AG10803 (cell line): ENCODE data around the gene P2RX3.

ENCODE experiments used
- DNase-seq: peaks from one replicate; pipeline ENCODE4 v3.0.0; 2010; ENCODE audit warnings: low read depth
- H3K4me3 ChIP-seq: 2 replicates; pipeline ENCODE4 v1.5.1; 2011; ENCODE audit warnings: mild to moderate bottlenecking, low read length, control low read depth
- CTCF ChIP-seq: conservative IDR thresholded peaks from 2 replicates; pipeline ENCODE4 v1.5.1; 2011; ENCODE audit warnings: mild to moderate bottlenecking, low read length, control low read depth, inconsistent platforms

Gene P2RX3

GRCh38 chr11:57310630-57311086, 27.5 kb upstream of the P2RX3 start:
- DNase-seq: peak; percentile 51
- TF ChIP-seq CTCF: no peak
- H3K4me3 ChIP-seq: peak overlapping the region; percentile 62

GRCh38 chr11:57311109-57311936, 26.8 kb upstream of the P2RX3 start:
- no peak for TF ChIP-seq CTCF
- peak; percentile 98 for DNase-seq
- peak overlapping the region; percentile 62 for H3K4me3 ChIP-seq

GRCh38 chr11:57312511-57313021, 25.6 kb upstream of the P2RX3 start:
- DNase-seq: no peak
- TF ChIP-seq CTCF: no peak
- H3K4me3 ChIP-seq: no peak overlapping the region

GRCh38 chr11:57313071-57313787, 24.9 kb upstream of the P2RX3 start:
- no peak for TF ChIP-seq CTCF
- no peak overlapping the region for H3K4me3 ChIP-seq
- DNase-seq: no peak

- no peak for DNase-seq
- no peak for TF ChIP-seq CTCF
- H3K4me3 ChIP-seq: no peak overlapping the region
These were observed 24.4 kb upstream of the P2RX3 start for GRCh38 chr11:57313788-57314135.

GRCh38 chr11:57314221-57314973, 23.8 kb upstream of the P2RX3 start:
- DNase-seq: no peak
- no peak for TF ChIP-seq CTCF
- H3K4me3 ChIP-seq: no peak overlapping the region
